GM21515 (cell line): ENCODE measurements around the gene DFFA.
"Not testable (repeated sequence)": the region's sequence is repeated elsewhere in the genome, so short reads cannot be mapped to it uniquely, and the experiment has no call there.

Experiments
- ATAC-seq: cut with Tn5 transposase; IDR thresholded peaks from one replicate; pipeline ENCODE4 v1.9.1; 2021; ENCODE audit not compliant: unreplicated experiment

The DFFA gene

DNA sequence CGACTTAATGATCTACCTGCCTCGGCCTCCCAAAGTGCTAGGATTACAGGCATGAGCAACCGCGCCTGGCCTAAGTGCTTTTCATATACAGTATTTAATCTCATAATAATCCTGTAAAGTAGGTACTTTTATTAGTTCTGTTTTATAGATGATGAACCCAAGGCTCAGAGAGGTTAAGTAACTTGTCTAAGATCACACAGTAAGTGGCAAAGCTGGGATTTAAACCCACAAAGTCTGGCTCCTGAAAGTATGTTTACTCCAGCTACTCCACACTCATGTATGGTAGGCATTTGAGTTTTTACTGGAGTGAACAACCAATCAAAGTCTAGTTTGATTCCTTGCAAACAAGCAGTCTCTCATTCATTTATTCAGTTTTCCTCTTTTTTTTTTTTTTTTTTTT lies 2.3 kb downstream of the DFFA start:
- ATAC-seq, result no peak

GRCh38 chr1:10467078-10467477 lies 5.3 kb downstream of the DFFA start:
- ATAC-seq, result no peak

DNA sequence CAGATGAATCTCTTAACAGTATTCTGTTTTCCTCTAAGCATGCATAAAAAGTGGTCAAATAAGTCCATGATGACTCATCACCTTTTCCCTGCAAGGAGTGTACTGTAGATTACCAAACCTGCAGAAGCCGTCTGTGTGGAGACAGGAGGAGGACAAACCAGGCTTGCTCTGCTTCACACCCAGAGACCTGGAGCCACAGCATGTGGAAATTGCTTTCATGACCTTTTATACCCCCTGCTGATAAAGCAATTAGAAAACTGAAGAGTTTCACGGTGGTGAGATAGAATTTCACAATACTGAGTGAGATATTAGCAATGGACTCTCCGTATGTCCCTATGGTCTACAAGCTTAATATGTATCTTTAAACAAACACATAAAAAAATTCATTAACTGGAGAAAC lies 13.1 kb downstream of the DFFA start:
- ATAC-seq, result no peak

GRCh38 chr1:10457875-10458274 lies 14.5 kb downstream of the DFFA start:
- ATAC-seq, result no peak

GRCh38 chr1:10457462-10457861 lies 14.9 kb downstream of the DFFA start:
- ATAC-seq, result not testable (repeated sequence)

DNA sequence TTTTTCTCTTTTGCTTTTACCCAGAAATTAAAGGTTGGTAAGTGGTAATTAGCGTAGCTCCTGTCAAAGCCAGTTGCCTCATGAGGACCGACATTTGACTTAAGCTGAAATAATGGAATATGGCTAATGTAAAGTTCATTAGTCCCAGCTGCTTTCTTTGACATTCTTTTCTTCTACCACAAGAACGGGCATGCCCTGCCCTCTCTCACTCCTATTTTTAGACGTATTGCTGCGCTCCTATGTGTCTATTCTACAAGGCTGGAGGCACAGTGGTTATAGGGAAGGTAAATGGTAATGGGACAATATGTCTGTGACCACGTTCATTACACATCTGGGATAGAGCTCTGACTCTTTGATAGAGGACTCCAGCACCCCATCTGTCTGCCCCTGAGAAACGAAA lies 15.7 kb downstream of the DFFA start:
- no peak for ATAC-seq

DNA sequence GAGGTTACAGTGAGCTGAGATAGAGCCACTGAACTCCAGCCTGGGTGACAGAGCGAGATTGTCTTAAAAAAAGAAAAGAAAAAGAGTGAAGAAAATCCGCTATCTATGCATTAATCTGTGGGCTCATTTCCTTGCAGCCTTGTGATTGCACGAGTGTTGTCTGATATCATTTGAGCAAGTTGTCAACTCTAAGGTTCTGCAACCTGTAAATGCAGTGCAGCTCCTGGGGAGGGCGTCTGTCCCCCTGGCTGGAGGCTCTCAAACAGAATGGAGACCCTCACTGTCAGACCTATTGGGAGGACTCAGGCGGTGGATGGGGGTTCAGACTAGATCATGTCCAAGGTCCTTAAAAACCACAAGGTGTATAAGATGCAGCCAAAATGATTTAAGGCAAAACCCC lies 16.3 kb downstream of the DFFA start:
- ATAC-seq, result no peak

DNA sequence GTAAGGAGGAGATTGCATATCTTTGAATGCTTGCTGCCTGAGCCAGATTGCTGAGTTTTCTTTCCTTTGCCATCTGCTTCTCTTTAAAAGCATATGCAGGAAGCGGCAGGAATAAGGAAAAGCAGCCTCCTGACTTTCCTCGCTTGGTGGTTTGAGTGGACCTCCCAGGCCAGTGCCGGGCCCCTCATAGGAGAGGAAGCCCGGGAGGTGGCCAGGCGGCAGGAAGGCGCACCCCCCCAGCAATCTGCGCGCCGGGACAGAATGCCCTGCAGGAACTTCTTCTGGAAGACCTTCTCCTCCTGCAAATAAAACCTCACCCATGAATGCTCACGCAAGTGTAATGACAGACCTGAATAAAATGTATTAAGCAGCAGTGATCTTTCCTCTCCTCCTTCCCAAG lies 21.0 kb downstream of the DFFA start:
- ATAC-seq, result no peak

DNA sequence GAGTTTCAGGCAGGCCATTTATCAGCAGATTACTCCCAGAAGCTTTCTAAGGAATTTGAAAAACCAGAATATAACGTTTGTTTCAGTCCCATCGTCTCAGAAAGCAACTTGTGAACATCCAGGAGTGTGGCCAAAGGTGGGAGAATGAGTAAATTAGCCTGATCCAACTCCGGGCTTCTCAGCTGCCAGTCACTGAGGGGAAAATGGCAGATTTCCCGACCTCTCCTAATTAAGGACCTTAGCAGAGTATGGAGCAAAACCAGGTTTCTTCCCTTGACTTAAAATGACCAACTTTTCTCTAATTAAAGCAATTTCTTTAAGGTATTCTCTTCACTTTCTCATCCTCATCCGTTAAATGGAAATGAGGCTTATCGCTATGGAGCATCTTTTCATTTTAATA lies 21.5 kb downstream of the DFFA start:
- no peak for ATAC-seq

DNA sequence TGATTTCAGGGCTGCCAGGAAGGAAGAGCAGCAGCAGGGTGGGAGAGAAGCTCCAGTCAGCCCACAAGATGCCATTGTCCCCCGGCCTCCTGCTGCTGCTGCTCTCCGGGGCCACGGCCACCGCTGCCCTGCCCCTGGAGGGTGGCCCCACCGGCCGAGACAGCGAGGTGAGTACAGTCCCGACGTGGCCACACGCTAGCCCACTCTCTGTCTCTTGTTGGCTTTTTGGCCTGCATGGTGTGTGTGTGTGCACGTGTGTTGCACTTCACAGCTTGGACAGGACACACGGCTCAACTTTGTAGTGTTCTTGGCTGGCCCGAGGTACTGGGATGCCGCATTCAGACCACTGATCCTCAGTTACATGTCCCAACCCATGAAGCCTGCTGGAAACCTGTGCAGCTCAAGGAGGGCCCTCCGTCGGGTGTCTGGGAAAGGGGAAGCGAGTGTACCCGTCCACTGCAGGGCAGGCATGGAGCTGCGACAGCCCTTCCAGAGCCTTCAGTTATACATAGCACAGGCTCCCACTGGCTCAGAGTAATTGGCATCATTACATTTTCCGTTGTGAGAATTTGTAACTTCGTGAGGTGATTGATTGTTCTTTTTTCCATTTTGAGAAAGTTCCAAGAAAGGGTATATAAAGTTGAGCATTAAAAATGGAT lies 22.0 kb downstream of the DFFA start:
- ATAC-seq, result no peak

- no peak for ATAC-seq
These were observed 22.6 kb downstream of the DFFA start, which contains the start of gene CORT for GRCh38 chr1:10449751-10450150. Gene CORT (plus strand): TSS chr1:10450031. CDS start chr1:10450224, 193 bp downstream.

- no peak for ATAC-seq
These were observed 25.4 kb downstream of the DFFA start for GRCh38 chr1:10446790-10447422.

GRCh38 chr1:10444795-10445397 lies 27.4 kb downstream of the DFFA start:
- ATAC-seq, result no peak

GRCh38 chr1:10444248-10444647 lies 28.1 kb downstream of the DFFA start:
- no peak for ATAC-seq

DNA sequence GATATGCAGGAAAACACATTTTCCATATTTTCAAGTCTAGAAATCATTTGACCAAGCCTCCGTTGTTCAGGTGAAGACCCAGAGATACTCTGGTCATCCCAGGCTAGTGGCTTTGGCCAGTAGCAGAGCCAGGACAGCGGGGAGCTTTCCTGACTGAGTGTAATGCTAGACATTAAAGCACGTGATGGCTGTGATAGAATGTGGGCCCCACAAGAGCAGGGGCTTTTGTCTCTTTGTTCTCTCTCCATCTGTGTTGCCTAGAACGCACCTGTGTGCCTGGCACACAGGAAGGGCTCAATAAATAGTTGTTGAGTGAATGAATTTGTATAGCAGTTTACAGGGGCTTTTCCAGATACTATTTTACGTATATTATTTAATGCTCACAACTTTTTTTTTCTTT lies 31.5 kb downstream of the DFFA start:
- ATAC-seq, result no peak

- no peak for ATAC-seq
These were observed 32.0 kb downstream of the DFFA start for GRCh38 chr1:10440305-10440704.

DNA sequence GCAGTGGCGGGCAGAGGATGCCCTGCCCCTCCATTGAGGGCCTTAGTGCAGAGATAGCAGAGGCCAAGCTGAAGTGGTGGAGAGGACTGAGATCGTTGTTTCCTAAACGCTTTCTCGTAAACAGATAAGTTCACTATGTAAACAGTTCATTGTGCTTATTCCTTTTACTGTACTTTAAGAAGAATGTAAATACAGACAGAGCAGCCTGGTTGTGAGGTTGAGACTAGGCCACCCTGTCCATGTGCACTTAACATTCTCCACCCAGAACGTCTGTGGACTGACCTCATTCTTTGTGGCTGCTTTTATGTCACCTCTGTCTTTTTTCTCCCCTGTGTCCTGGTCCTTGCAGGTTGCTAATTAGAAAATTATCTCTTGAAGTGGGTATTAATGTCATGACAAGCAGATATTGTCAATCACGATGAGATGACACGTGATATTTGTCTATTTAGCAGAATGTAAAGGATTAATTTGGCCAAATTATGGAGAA lies 33.6 kb downstream of the DFFA start:
- no peak for ATAC-seq

- no peak for ATAC-seq
These were observed 35.3 kb downstream of the DFFA start for GRCh38 chr1:10437052-10437451.

DNA sequence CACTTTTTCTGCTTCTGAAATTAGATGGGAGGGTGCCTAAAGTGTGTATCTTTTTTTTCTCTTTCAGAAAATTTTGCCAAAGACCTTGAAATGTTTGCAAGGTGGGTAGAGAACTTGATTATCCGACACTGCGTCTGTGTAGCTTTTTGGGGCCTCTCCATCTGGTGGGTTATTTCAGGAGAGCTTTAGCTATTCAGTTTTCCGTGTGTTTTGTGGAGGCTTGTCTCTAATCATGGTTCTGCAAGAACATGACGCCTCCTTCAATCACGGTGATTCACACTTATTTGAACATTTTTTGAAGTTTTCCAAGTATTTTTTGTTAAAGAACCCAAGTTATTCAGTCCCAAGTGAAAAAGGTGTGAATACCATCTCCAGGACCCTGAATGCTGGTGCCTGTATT lies 37.7 kb downstream of the DFFA start:
- no peak for ATAC-seq

- ATAC-seq, result no peak
These were observed 38.5 kb downstream of the DFFA start for GRCh38 chr1:10433790-10434189.

GRCh38 chr1:10432910-10433700 lies 39.2 kb downstream of the DFFA start:
- no peak for ATAC-seq
